ENCODE data around the gene SPINDOC. TPM values are rescaled to one million over a fixed set of nuclear protein-coding genes. Genes with fewer than 3 reads are reported as not detected.

SPINDOC gene
- total and polyA plus RNA-seq, 9 of the 15 experiments (the other 6 are each of a cell fraction or from before 2014, with no cell fraction given), result 0.70 to 36.3 (median 19.6) TPM

DNA sequence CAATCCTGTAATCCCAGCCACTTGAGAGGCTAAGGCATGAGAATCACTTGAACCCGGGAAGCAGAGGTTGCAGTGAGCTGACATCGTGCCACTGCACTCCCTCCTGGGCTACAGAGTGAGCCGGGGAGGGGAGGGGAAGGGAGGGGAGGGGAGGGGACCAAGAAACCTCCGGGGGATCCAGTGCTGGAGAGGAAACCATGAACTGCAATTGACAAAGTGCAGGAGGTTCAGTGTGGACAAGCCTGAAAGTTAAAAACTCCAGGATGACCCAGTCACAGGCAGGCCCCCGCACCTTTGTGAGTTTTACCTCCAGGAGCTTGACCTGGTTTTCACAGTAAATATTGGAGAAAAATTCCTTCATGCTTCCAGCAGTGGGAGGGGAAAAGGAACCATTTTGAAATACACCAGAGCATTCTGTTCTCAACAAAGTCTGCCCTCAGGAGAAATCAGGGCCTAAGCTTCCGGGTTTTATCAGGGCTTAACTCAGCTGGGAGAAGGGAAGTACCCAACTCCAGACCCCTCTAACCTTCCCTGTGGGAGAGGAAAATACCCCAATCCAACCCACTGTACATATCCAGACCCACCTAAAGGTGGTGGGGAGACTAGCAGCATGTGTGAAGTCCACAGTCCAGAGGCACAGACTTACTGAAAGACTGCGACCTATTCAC lies 29.2 kb upstream of the SPINDOC start (continued):
- no peak for TF ChIP-seq SIN3A (IDR thresholded peaks at IDR 0.05; ENCODE audit: borderline replicate concordance in 2 of 2, control insufficient read depth in 1 of 2, low read depth in 2 of 2, low read length in 2 of 2)
- no peak for TF ChIP-seq CBFA2T2 (conservative IDR thresholded peaks at IDR 0.05)
- no peak for TF ChIP-seq ETS2 (tag; IDR thresholded peaks at IDR 0.05; ENCODE audit: borderline replicate concordance, poor library complexity, severe bottlenecking)
- TF ChIP-seq ZNF695 (CRISPR knock-in tag; IDR thresholded peaks at IDR 0.05), result no peak

DNA sequence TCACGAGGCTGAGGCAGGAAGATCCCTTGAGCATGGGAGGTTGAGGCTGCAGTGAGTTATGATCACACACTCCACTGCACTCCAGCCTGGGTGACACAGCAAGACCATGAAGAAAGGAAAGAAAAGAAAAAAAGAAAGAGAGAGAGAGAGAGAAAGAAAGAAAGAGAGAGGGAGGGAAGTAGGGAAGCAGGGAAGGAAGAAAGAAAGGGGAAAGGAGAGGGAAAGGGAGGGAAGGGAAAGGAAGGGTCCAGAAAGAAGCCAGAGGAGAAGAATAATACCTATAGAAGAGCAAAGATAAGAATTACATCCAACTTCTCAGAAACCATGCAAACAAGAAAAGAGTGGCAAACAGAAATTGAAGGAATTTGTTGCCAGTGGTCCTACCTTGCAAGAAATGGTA lies 27.4 kb upstream of the SPINDOC start:
- FAIRE-seq (no peak), ATAC-seq (no peak), DNase-seq (ENCODE audit: extremely low read depth in 1 of 4, low spot score in 3 of 4) (no peak)
- CTCF ChIA-PET (ENCODE audit: low intra/inter-chr PET ratio), result no interaction called here
- BruUV-seq (replicated peaks), result no TSS peak
- in situ Hi-C loops (cut with MboI), result no loop called here
- Histone ChIP-seq H3K4me3 (no peak overlapping the region), H2AFZ (ENCODE audit: low read depth, low read length) (no peak overlapping the region), H3K36me3 (ENCODE audit: control insufficient read depth, insufficient read depth, low read length) (no peaks in the 10 kb centered on the region), H3K9me1 (ENCODE audit: control insufficient read depth, insufficient read depth, low read length) (no peaks in the 10 kb centered on the region), H3K9me3 (replicated peaks; ENCODE audit: control insufficient read depth, insufficient read depth, low read depth, low read length) (no peaks in the 10 kb centered on the region), H3K4me2 (ENCODE audit: insufficient read depth, low read length) (no peak overlapping the region), H3K9ac (ENCODE audit: insufficient read depth in 1 of 2, low read depth in 2 of 2, low read length in 2 of 2) (no peak overlapping the region), H3K4me1 (replicated peaks in 1 of 2; ENCODE audit: control insufficient read depth in 2 of 2, insufficient read depth in 2 of 2, low read length in 2 of 2) (no peaks in the 10 kb centered on the region; a peak in 1 of 5 replicates), H3K27ac (ENCODE audit: extremely low read depth, low read depth, low read length) (no peak overlapping the region), H3K27me3 (ENCODE audit: control insufficient read depth in 2 of 2, insufficient read depth in 2 of 2, low read length in 2 of 2) (no peaks in the 10 kb centered on the region), H4K20me1 (replicated peaks; ENCODE audit: control insufficient read depth, insufficient read depth, low read length) (no peaks in the 10 kb centered on the region), H3K79me2 (ENCODE audit: control insufficient read depth, insufficient read depth, low read length) (no peaks in the 10 kb centered on the region)
- 0% methylated on average over 1 of the region's 1 CpG for WGBS (ENCODE audit: insufficient coverage, low coverage, missing lambda C conversion rate)
- POLR2A ChIA-PET, result no interaction called here
- intact Hi-C loops (cut with micrococcal nuclease), result no loop called here
- TF ChIP-seq HDAC1 (IDR thresholded peaks at IDR 0.05) (no peak), HMG20B (CRISPR knock-in tag; IDR thresholded peaks at IDR 0.05) (no peak), C11orf30 (IDR thresholded peaks at IDR 0.05; ENCODE audit: low read depth) (peak; percentile 11; the same call in 1 of the 2 replicates), RHOXF2B (CRISPR knock-in tag; conservative IDR thresholded peaks at IDR 0.05) (no peak), RNF2 (IDR thresholded peaks at IDR 0.05) (no peak), NEUROD1 (IDR thresholded peaks at IDR 0.05; ENCODE audit: borderline replicate concordance, low read depth, low read length, partially characterized antibody) (no peak), NELFE (IDR thresholded peaks at IDR 0.05; ENCODE audit: insufficient read depth, insufficient read length) (no peak), CXXC5 (CRISPR knock-in tag; IDR thresholded peaks at IDR 0.05) (no peak), STAT5A (IDR thresholded peaks at IDR 0.05; ENCODE audit: borderline replicate concordance, low read length) (no peak), GATAD2B (IDR thresholded peaks at IDR 0.05; ENCODE audit: borderline replicate concordance) (no peak), ZNF24 (IDR thresholded peaks at IDR 0.05) (no peak)
- TF ChIP-seq, protein P1, sequence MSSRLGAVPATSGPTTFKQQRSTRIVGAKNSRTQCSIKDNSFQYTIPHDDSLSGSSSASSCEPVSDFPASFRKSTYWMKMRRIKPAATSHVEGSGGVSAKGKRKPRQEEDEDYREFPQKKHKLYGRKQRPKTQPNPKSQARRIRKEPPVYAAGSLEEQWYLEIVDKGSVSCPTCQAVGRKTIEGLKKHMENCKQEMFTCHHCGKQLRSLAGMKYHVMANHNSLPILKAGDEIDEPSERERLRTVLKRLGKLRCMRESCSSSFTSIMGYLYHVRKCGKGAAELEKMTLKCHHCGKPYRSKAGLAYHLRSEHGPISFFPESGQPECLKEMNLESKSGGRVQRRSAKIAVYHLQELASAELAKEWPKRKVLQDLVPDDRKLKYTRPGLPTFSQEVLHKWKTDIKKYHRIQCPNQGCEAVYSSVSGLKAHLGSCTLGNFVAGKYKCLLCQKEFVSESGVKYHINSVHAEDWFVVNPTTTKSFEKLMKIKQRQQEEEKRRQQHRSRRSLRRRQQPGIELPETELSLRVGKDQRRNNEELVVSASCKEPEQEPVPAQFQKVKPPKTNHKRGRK (tag; IDR thresholded peaks at IDR 0.05), result peak; percentile 87
- TF ChIP-seq, protein P2, sequence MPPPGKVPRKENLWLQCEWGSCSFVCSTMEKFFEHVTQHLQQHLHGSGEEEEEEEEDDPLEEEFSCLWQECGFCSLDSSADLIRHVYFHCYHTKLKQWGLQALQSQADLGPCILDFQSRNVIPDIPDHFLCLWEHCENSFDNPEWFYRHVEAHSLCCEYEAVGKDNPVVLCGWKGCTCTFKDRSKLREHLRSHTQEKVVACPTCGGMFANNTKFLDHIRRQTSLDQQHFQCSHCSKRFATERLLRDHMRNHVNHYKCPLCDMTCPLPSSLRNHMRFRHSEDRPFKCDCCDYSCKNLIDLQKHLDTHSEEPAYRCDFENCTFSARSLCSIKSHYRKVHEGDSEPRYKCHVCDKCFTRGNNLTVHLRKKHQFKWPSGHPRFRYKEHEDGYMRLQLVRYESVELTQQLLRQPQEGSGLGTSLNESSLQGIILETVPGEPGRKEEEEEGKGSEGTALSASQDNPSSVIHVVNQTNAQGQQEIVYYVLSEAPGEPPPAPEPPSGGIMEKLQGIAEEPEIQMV (tag; conservative IDR thresholded peaks at IDR 0.05; ENCODE audit: low read depth), result 0 out of 2 replicates have a peak, but pooled peaks have one; percentile 13
- TF ChIP-seq, protein P3, sequence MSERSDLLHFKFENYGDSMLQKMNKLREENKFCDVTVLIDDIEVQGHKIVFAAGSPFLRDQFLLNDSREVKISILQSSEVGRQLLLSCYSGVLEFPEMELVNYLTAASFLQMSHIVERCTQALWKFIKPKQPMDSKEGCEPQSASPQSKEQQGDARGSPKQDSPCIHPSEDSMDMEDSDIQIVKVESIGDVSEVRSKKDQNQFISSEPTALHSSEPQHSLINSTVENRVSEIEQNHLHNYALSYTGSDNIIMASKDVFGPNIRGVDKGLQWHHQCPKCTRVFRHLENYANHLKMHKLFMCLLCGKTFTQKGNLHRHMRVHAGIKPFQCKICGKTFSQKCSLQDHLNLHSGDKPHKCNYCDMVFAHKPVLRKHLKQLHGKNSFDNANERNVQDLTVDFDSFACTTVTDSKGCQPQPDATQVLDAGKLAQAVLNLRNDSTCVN (CRISPR knock-in tag; IDR thresholded peaks at IDR 0.05), result 0 out of 2 replicates have a peak, but pooled peaks have one; percentile 15

Measured in K562 (cell line).